Fibroblast of lung (primary cell): ENCODE data around the gene SEMA5B.

Experiments used
- CTCF ChIP-seq, 2 donors: IDR thresholded peaks in 1 of 2; conservative IDR thresholded peaks in 1 of 2; 1 replicate in 1 of 2; 2 replicates in 1 of 2; pipeline ENCODE4 v1.5.1; 2011 to 2012; ENCODE audit warnings: low read length in 2 of 2, control low read depth in 1 of 2, inconsistent platforms in 1 of 2, low read depth in 1 of 2, mild to moderate bottlenecking in 1 of 2
- EZH2 ChIP-seq: IDR thresholded peaks from 2 replicates; pipeline ENCODE4 v1.5.1; 2012; ENCODE audit warnings: low read length, control low read depth, mild to moderate bottlenecking; ENCODE audit errors: missing control alignments

- no peak for TF ChIP-seq CTCF (conservative IDR thresholded peaks at IDR 0.05 in 1 of 2, IDR thresholded peaks at IDR 0.05 in 1 of 2; ENCODE audit: low read depth in 1 of 2, low read length in 2 of 2)
- no peak for TF ChIP-seq EZH2
Measured at GRCh38 chr3:122987231-122987630, 40.3 kb downstream of the SEMA5B start.
